ENCODE data around the gene LSAMP.

The LSAMP gene

GRCh38 chr3:116445311-116445841 lies at the start of gene LSAMP:
Gene LSAMP, minus strand, starts transcription at chr3:116445487.
- TF ChIP-seq CTCF (IDR thresholded peaks at IDR 0.05; ENCODE audit: extremely low read depth, missing control alignments), result no peak
- no peak for DNase-seq (ENCODE audit: low spot score)

GRCh38 chr3:116492379-116492778 lies 47.1 kb upstream of the LSAMP start:
- no peak for TF ChIP-seq CTCF (IDR thresholded peaks at IDR 0.05; ENCODE audit: extremely low read depth, missing control alignments)
- no peak for DNase-seq (ENCODE audit: low spot score)

GRCh38 chr3:116483135-116483534 lies 37.8 kb upstream of the LSAMP start:
- DNase-seq (ENCODE audit: low spot score), result no peak
- TF ChIP-seq CTCF (IDR thresholded peaks at IDR 0.05; ENCODE audit: extremely low read depth, missing control alignments), result no peak

- DNase-seq (ENCODE audit: low spot score), result no peak
- TF ChIP-seq CTCF (IDR thresholded peaks at IDR 0.05; ENCODE audit: extremely low read depth, missing control alignments), result no peak
These were observed 31.4 kb upstream of the LSAMP start for GRCh38 chr3:116476691-116477090.

- no peak for DNase-seq (ENCODE audit: low spot score)
- TF ChIP-seq CTCF (IDR thresholded peaks at IDR 0.05; ENCODE audit: extremely low read depth, missing control alignments), result no peak
These were observed 29.5 kb upstream of the LSAMP start for GRCh38 chr3:116474801-116475200.

GRCh38 chr3:116474032-116474780 lies 28.9 kb upstream of the LSAMP start:
- no peak for TF ChIP-seq CTCF (IDR thresholded peaks at IDR 0.05; ENCODE audit: extremely low read depth, missing control alignments)
- no peak for DNase-seq (ENCODE audit: low spot score)

GRCh38 chr3:116473602-116474001 lies 28.3 kb upstream of the LSAMP start:
- no peak for DNase-seq (ENCODE audit: low spot score)

More at GRCh38 chr3:116473602-116474001, 28.3 kb upstream of the LSAMP start:
- TF ChIP-seq CTCF (IDR thresholded peaks at IDR 0.05; ENCODE audit: extremely low read depth, missing control alignments), result no peak

Data from GM20000 (cell line).